NCI-H1105 treated with DMSO at 0.1 percent for 48 hours (cell line): ENCODE results near the gene LTA.
A peak's percentile ranks its signal among the peaks of the same experiment; 100 is the strongest.

Source experiments
- DNase-seq: peaks from one replicate; lab custom pipeline; 2025; lab: John Stamatoyannopoulos, UW

The LTA gene

GRCh38 chr6:31569861-31570536, 2.1 kb upstream of the LTA start:
- DNase-seq = no peak

DNA sequence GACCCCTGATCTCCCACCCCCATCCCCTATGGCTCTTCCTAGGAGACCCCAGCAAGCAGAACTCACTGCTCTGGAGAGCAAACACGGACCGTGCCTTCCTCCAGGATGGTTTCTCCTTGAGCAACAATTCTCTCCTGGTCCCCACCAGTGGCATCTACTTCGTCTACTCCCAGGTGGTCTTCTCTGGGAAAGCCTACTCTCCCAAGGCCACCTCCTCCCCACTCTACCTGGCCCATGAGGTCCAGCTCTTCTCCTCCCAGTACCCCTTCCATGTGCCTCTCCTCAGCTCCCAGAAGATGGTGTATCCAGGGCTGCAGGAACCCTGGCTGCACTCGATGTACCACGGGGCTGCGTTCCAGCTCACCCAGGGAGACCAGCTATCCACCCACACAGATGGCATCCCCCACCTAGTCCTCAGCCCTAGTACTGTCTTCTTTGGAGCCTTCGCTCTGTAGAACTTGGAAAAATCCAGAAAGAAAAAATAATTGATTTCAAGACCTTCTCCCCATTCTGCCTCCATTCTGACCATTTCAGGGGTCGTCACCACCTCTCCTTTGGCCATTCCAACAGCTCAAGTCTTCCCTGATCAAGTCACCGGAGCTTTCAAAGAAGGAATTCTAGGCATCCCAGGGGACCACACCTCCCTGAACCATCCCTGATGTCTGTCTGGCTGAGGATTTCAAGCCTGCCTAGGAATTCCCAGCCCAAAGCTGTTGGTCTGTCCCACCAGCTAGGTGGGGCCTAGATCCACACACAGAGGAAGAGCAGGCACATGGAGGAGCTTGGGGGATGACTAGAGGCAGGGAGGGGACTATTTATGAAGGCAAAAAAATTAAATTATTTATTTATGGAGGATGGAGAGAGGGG, 1.4 kb downstream of the LTA start:
- no peak for DNase-seq

DNA sequence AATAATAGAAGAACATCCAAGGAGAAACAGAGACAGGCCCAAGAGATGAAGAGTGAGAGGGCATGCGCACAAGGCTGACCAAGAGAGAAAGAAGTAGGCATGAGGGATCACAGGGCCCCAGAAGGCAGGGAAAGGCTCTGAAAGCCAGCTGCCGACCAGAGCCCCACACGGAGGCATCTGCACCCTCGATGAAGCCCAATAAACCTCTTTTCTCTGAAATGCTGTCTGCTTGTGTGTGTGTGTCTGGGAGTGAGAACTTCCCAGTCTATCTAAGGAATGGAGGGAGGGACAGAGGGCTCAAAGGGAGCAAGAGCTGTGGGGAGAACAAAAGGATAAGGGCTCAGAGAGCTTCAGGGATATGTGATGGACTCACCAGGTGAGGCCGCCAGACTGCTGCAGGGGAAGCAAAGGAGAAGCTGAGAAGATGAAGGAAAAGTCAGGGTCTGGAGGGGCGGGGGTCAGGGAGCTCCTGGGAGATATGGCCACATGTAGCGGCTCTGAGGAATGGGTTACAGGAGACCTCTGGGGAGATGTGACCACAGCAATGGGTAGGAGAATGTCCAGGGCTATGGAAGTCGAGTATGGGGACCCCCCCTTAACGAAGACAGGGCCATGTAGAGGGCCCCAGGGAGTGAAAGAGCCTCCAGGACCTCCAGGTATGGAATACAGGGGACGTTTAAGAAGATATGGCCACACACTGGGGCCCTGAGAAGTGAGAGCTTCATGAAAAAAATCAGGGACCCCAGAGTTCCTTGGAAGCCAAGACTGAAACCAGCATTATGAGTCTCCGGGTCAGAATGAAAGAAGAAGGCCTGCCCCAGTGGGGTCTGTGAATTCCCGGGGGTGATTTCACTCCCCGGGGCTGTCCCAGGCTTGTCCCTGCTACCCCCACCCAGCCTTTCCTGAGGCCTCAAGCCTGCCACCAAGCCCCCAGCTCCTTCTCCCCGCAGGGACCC, 2.3 kb downstream of the LTA start:
- no peak for DNase-seq

GRCh38 chr6:31575335-31575901, 3.3 kb downstream of the LTA start, which contains the start of gene TNF:
Gene TNF, plus strand, starts transcription at chr6:31575565. Its CDS starts 177 bp downstream, at chr6:31575742.
- DNase-seq = no peak

GRCh38 chr6:31575952-31576685, 4.0 kb downstream of the LTA start:
- DNase-seq = no peak

GRCh38 chr6:31576897-31577578, 4.9 kb downstream of the LTA start:
- no peak for DNase-seq

DNA sequence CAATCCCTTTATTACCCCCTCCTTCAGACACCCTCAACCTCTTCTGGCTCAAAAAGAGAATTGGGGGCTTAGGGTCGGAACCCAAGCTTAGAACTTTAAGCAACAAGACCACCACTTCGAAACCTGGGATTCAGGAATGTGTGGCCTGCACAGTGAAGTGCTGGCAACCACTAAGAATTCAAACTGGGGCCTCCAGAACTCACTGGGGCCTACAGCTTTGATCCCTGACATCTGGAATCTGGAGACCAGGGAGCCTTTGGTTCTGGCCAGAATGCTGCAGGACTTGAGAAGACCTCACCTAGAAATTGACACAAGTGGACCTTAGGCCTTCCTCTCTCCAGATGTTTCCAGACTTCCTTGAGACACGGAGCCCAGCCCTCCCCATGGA, 5.5 kb downstream of the LTA start:
- DNase-seq = no peak

GRCh38 chr6:31578184-31579118, 6.4 kb downstream of the LTA start:
- no peak for DNase-seq

- no peak for DNase-seq
These were observed 7.0 kb downstream of the LTA start for GRCh38 chr6:31579119-31579505.

GRCh38 chr6:31579546-31580437, 7.7 kb downstream of the LTA start:
- DNase-seq = no peak

- no peak for DNase-seq
These were observed 8.3 kb downstream of the LTA start for GRCh38 chr6:31580438-31580740.

GRCh38 chr6:31580807-31581433, 8.8 kb downstream of the LTA start:
- DNase-seq = peak; percentile 67

DNA sequence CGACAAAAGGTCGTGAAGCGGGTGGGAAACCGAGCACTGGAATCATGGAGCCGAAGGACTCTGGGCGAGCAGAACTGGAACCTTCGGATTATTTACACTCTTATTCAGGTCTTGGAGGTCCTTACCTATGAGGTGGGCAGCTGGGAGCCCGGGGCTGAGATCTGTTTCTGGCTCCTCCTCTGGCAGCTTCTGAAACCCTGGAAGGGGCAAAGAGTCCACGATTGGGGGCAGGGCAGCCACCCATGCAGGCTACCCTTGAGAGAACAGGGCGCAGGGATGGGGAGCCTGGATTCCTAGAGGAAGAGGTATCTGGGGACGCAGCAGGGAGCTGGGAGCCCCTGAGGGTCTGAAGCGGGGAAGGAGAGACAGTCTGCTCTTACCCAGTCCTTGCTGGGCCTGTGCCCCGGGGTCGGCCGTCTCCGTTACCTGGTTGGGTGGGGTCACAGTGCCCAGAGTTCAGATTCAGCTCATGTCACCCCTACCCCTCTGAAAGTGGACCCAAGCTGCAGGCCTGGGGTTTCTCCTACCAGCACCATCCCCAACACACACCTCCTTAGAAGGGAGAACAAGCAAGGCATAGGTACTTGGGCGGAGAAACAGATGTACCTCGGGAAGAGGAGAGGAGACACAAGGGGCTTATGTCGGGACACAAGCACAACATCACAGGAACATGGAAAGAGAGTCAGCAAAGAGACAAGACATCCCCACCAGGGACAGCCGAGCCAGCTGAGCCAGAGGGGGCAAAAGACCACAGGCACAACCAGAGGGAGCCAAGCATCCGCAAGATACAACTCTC, 9.5 kb downstream of the LTA start:
- no peak for DNase-seq

GRCh38 chr6:31582230-31582643, 10.1 kb downstream of the LTA start, which contains the start of gene LTB:
Gene LTB, minus strand, starts transcription at chr6:31582424. Its CDS starts 7 bp downstream, at chr6:31582417.
- DNase-seq = no peak

DNA sequence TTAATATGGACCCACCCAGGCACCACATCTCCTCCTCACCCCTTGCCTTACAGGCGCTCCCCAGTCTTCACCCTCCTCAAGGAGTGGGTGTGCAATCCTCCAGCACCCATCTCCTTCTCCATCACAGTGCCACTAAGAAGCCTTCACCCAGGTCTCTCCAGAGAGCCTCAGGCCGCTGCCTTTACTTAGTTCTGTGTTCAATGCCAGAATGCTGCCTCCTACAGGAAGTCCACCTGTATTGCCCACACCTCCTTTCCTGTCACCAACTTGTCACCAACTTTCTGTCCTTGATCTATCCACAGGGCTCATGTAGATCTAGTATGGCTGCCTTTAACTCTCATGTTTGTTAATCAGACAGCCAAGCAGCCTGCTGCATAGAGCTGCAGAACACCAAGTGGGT, 13.4 kb downstream of the LTA start:
- no peak for DNase-seq

DNA sequence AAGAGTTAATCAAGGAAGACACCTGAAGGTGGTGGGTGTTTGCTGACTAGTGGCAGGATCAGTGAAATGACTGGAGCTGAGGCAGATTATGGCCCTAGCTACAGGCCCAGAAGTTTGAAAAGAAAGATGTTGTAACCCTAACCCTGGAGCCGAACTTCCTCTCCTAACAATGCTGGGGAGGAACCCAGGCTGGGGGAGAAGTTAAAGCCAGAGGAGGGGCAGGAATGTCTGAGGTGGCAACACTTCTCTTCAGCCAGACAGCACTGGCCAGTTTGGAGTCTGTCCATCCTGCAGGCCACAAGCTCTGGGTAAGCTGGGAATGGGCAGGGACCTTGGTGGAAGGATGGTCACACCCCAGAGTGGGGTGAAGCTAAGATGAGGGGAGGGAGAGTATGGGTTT, 13.9 kb downstream of the LTA start, which contains the start of gene LST1:
TSS of gene LST1 (plus strand) at position 270 of the 400 bp plus-strand sequence. CDS start 1,023 bp downstream, outside the sequence.
- no peak for DNase-seq
